ENCODE measurements around the gene CTDP1.

Gene CTDP1

DNA sequence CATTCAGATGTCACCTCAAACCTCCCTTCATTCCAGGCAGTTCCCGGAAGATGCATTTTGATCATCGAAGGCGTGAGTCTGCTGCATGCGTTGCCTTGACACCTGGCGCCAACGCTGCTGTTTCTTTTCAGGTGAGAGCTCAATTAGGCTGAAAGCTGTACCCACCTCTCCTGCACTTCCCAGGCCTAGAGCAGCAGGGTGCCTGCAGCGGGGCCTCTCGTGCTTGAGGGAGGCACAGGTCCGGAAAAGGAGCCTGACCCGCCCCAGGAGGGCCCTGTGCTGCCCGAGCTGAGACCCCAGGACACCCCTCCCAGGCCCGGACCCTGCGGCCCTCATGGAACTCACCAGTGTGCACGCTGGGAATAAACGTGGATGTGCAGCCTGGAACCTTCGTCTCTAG lies 86.7 kb downstream of the CTDP1 start:
- no peaks in the 10 kb centered on the region; the same call in 1 of the 2 replicates for H3K9me3 ChIP-seq (ENCODE audit: control insufficient read depth, insufficient read depth, low read depth, low read length)
- POLR2A ChIA-PET, result no interaction called here
- CTCF ChIA-PET, result no interaction called here
- H3K4me1 ChIP-seq (ENCODE audit: control insufficient read depth, insufficient read depth, low read length), result no peaks in the 10 kb centered on the region
- H3K4me3 ChIP-seq (ENCODE audit: low read depth, low read length), result no peak overlapping the region
- H3K27ac ChIP-seq (ENCODE audit: extremely low read depth, low read depth, low read length), result no peak overlapping the region
- H3K36me3 ChIP-seq (ENCODE audit: control insufficient read depth in 2 of 2, insufficient read depth in 1 of 2, low read length in 2 of 2), result no peaks in the 10 kb centered on the region
- TF ChIP-seq, protein P1, sequence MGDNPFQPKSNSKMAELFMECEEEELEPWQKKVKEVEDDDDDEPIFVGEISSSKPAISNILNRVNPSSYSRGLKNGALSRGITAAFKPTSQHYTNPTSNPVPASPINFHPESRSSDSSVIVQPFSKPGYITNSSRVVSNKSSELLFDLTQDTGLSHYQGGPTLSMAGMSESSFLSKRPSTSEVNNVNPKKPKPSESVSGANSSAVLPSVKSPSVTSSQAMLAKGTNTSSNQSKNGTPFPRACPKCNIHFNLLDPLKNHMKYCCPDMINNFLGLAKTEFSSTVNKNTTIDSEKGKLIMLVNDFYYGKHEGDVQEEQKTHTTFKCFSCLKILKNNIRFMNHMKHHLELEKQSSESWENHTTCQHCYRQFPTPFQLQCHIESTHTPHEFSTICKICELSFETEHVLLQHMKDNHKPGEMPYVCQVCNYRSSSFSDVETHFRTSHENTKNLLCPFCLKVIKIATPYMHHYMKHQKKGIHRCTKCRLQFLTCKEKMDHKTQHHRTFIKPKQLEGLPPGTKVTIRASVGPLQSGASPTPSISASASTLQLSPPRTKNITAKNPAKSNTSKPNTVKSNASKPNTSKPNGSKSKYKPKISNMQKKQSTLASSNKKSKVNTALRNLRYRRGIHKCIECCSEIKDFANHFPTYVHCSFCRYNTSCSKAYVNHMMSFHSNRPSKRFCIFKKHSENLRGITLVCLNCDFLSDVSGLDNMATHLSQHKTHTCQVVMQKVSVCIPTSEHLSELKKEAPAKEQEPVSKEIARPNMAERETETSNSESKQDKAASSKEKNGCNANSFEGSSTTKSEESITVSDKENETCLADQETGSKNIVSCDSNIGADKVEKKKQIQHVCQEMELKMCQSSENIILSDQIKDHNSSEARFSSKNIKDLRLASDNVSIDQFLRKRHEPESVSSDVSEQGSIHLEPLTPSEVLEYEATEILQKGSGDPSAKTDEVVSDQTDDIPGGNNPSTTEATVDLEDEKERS (tag by site-specific recombination; IDR thresholded peaks at IDR 0.05), result no peak
- TF ChIP-seq, protein P2, sequence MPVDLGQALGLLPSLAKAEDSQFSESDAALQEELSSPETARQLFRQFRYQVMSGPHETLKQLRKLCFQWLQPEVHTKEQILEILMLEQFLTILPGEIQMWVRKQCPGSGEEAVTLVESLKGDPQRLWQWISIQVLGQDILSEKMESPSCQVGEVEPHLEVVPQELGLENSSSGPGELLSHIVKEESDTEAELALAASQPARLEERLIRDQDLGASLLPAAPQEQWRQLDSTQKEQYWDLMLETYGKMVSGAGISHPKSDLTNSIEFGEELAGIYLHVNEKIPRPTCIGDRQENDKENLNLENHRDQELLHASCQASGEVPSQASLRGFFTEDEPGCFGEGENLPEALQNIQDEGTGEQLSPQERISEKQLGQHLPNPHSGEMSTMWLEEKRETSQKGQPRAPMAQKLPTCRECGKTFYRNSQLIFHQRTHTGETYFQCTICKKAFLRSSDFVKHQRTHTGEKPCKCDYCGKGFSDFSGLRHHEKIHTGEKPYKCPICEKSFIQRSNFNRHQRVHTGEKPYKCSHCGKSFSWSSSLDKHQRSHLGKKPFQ (tag by site-specific recombination; IDR thresholded peaks at IDR 0.05), result no peak
- TF ChIP-seq ZNF626 (tag by site-specific recombination; IDR thresholded peaks at IDR 0.05) (no peak), SP2 (tag by site-specific recombination; IDR thresholded peaks at IDR 0.05) (no peak), ZNF19 (tag by site-specific recombination; IDR thresholded peaks at IDR 0.05; ENCODE audit: low read depth) (no peak), ZXDB (tag by site-specific recombination; IDR thresholded peaks at IDR 0.05) (no peak), FEZF1 (tag by site-specific recombination; IDR thresholded peaks at IDR 0.05) (no peak), ZNF558 (tag by site-specific recombination; IDR thresholded peaks at IDR 0.05) (no peak), ZNF335 (tag by site-specific recombination; conservative IDR thresholded peaks at IDR 0.05) (no peak), ZNF596 (tag by site-specific recombination; IDR thresholded peaks at IDR 0.05) (no peak), ZNF473 (tag by site-specific recombination; IDR thresholded peaks at IDR 0.05) (no peak), ZNF621 (tag by site-specific recombination; IDR thresholded peaks at IDR 0.05) (no peak), ZNF416 (tag by site-specific recombination; IDR thresholded peaks at IDR 0.05) (no peak)
- TF ChIP-seq, protein P3, sequence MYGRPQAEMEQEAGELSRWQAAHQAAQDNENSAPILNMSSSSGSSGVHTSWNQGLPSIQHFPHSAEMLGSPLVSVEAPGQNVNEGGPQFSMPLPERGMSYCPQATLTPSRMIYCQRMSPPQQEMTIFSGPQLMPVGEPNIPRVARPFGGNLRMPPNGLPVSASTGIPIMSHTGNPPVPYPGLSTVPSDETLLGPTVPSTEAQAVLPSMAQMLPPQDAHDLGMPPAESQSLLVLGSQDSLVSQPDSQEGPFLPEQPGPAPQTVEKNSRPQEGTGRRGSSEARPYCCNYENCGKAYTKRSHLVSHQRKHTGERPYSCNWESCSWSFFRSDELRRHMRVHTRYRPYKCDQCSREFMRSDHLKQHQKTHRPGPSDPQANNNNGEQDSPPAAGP (tag by site-specific recombination; IDR thresholded peaks at IDR 0.05), result no peak
- TF ChIP-seq, protein P4, sequence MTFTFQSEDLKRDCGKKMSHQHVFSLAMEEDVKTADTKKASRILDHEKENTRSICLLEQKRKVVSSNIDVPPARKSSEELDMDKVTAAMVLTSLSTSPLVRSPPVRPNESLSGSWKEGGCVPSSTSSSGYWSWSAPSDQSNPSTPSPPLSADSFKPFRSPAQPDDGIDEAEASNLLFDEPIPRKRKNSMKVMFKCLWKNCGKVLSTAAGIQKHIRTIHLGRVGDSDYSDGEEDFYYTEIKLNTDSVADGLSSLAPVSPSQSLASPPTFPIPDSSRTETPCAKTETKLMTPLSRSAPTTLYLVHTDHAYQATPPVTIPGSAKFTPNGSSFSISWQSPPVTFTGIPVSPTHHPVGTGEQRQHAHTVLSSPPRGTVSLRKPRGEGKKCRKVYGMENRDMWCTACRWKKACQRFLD (tag by site-specific recombination; IDR thresholded peaks at IDR 0.05), result no peak
- TF ChIP-seq, protein P5, sequence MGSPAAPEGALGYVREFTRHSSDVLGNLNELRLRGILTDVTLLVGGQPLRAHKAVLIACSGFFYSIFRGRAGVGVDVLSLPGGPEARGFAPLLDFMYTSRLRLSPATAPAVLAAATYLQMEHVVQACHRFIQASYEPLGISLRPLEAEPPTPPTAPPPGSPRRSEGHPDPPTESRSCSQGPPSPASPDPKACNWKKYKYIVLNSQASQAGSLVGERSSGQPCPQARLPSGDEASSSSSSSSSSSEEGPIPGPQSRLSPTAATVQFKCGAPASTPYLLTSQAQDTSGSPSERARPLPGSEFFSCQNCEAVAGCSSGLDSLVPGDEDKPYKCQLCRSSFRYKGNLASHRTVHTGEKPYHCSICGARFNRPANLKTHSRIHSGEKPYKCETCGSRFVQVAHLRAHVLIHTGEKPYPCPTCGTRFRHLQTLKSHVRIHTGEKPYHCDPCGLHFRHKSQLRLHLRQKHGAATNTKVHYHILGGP (tag by site-specific recombination; IDR thresholded peaks at IDR 0.05), result no peak

DNA sequence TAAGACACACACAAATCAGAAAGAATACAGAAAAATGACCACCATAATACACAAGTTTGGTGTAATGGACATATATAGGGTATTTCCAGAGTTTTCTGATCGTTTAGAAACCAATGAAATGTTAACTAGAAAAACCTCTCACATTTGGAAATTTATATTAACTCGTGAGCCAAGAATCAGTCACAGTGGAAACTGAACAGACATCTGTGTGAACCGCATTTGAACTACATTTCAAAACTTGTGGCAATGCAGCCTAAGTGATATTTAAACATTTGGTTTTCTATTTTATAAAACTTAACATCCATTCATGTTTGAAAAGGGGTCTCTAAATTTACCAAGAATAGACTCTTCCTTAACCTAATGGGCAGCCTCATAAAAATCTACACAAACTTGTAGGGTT lies 89.1 kb downstream of the CTDP1 start:
- CTCF ChIA-PET, result no interaction called here
- Histone ChIP-seq H3K4me3 (ENCODE audit: low read depth, low read length) (no peak overlapping the region), H3K9me3 (ENCODE audit: control insufficient read depth, insufficient read depth, low read depth, low read length) (no peaks in the 10 kb centered on the region; the same call in 1 of the 2 replicates), H3K4me1 (ENCODE audit: control insufficient read depth, insufficient read depth, low read length) (no peaks in the 10 kb centered on the region), H3K27ac (ENCODE audit: extremely low read depth, low read depth, low read length) (no peak overlapping the region), H3K36me3 (ENCODE audit: control insufficient read depth in 2 of 2, insufficient read depth in 1 of 2, low read length in 2 of 2) (no peaks in the 10 kb centered on the region)
- POLR2A ChIA-PET, result no interaction called here
- TF ChIP-seq ZNF184 (tag by site-specific recombination; IDR thresholded peaks at IDR 0.05), result no peak
- no peak for TF ChIP-seq ZNF600 (tag by site-specific recombination; IDR thresholded peaks at IDR 0.05)
- TF ChIP-seq SP2 (tag by site-specific recombination; IDR thresholded peaks at IDR 0.05), result no peak
- no peak for TF ChIP-seq KLF8 (tag by site-specific recombination; IDR thresholded peaks at IDR 0.05)
- TF ChIP-seq ZNF629 (tag by site-specific recombination; IDR thresholded peaks at IDR 0.05), result no peak
- TF ChIP-seq ZNF202 (tag by site-specific recombination; IDR thresholded peaks at IDR 0.05; ENCODE audit: borderline replicate concordance), result no peak
- no peak for TF ChIP-seq SALL2 (tag by site-specific recombination; IDR thresholded peaks at IDR 0.05; ENCODE audit: borderline replicate concordance)
- no peak for TF ChIP-seq YY2 (tag by site-specific recombination; IDR thresholded peaks at IDR 0.05)
- TF ChIP-seq, protein P6, sequence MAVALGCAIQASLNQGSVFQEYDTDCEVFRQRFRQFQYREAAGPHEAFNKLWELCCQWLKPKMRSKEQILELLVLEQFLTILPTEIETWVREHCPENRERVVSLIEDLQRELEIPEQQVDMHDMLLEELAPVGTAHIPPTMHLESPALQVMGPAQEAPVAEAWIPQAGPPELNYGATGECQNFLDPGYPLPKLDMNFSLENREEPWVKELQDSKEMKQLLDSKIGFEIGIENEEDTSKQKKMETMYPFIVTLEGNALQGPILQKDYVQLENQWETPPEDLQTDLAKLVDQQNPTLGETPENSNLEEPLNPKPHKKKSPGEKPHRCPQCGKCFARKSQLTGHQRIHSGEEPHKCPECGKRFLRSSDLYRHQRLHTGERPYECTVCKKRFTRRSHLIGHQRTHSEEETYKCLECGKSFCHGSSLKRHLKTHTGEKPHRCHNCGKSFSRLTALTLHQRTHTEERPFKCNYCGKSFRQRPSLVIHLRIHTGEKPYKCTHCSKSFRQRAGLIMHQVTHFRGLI (tag by site-specific recombination; IDR thresholded peaks at IDR 0.05), result no peak

All from HEK293 (cell line).